ENCODE data around the gene EPHA8. TPM values are rescaled to one million over a fixed set of nuclear protein-coding genes. Genes with fewer than 3 reads are reported as not detected.

Gene EPHA8
- total RNA-seq, 2 donors from 2014 or later, result 0.05 to 4.1 TPM

- no peak for DNase-seq (ENCODE audit: low spot score)
- Histone ChIP-seq H3K27ac (no peak overlapping the region), H3K4me3 (no peak overlapping the region), H3K36me3 (peaks cover 12 to 16% of the 10 kb centered on the region in 2 donors), H3K9me3 (no peaks in the 10 kb centered on the region), H3K27me3 (replicated peaks; ENCODE audit: insufficient read depth) (no peaks in the 10 kb centered on the region), H3K4me1 (replicated peaks) (no peaks in the 10 kb centered on the region)
- TF ChIP-seq CTCF (IDR thresholded peaks at IDR 0.05) (no peak), POLR2A (IDR thresholded peaks at IDR 0.05) (no peak), POLR2AphosphoS5 (IDR thresholded peaks at IDR 0.05) (no peak)
- WGBS, result 94% methylated on average over 9 of the region's 9 CpGs
- intact Hi-C loops (cut with DNase I), result no loop called here
Measured at GRCh38 chr1:22520871-22521270, 42.4 kb upstream of the EPHA8 start.

- DNase-seq (ENCODE audit: low spot score), result no peak
- no peak overlapping the region for H3K27ac ChIP-seq
- WGBS, result 99% methylated on average over 4 of the region's 4 CpGs
- intact Hi-C loops (cut with DNase I), result no loop called here
- no peaks in the 10 kb centered on the region for H3K9me3 ChIP-seq
- no peaks in the 10 kb centered on the region for H3K4me1 ChIP-seq (replicated peaks)
- no peak overlapping the region for H3K4me3 ChIP-seq
- peaks cover 12 to 16% of the 10 kb centered on the region in 2 donors for H3K36me3 ChIP-seq
- H3K27me3 ChIP-seq (replicated peaks; ENCODE audit: insufficient read depth), result no peaks in the 10 kb centered on the region
- TF ChIP-seq POLR2AphosphoS5 (IDR thresholded peaks at IDR 0.05) (no peak), CTCF (IDR thresholded peaks at IDR 0.05) (no peak), POLR2A (IDR thresholded peaks at IDR 0.05) (no peak)
Measured at GRCh38 chr1:22521692-22522091, 41.6 kb upstream of the EPHA8 start.

GRCh38 chr1:22522221-22522743, 41.0 kb upstream of the EPHA8 start:
- Histone ChIP-seq H3K4me1 (replicated peaks) (no peaks in the 10 kb centered on the region), H3K27me3 (replicated peaks; ENCODE audit: insufficient read depth) (no peaks in the 10 kb centered on the region), H3K4me3 (no peak overlapping the region), H3K36me3 (peaks cover 12 to 15% of the 10 kb centered on the region in 2 donors), H3K27ac (no peak overlapping the region), H3K9me3 (no peaks in the 10 kb centered on the region)
- intact Hi-C loops (cut with DNase I), result no loop called here
- 97% methylated on average over 7 of the region's 7 CpGs for WGBS
- no peak for DNase-seq (ENCODE audit: low spot score)
- TF ChIP-seq POLR2A (IDR thresholded peaks at IDR 0.05) (no peak), CTCF (IDR thresholded peaks at IDR 0.05) (no peak), POLR2AphosphoS5 (IDR thresholded peaks at IDR 0.05) (no peak)

GRCh38 chr1:22524481-22524880, 38.8 kb upstream of the EPHA8 start:
- DNase-seq (ENCODE audit: low spot score), result no peak
- no peaks in the 10 kb centered on the region for H3K9me3 ChIP-seq
- 77% methylated on average over 5 of the region's 5 CpGs for WGBS
- H3K27ac ChIP-seq, result no peak overlapping the region
- TF ChIP-seq CTCF (IDR thresholded peaks at IDR 0.05) (no peak), POLR2AphosphoS5 (IDR thresholded peaks at IDR 0.05) (no peak), POLR2A (IDR thresholded peaks at IDR 0.05) (no peak)
- intact Hi-C loops (cut with DNase I), result no loop called here
- no peaks in the 10 kb centered on the region for H3K27me3 ChIP-seq (replicated peaks; ENCODE audit: insufficient read depth)
- H3K36me3 ChIP-seq, result peaks cover 12 to 13% of the 10 kb centered on the region in 2 donors
- no peak overlapping the region for H3K4me3 ChIP-seq
- no peaks in the 10 kb centered on the region for H3K4me1 ChIP-seq (replicated peaks)

GRCh38 chr1:22525211-22525610, 38.1 kb upstream of the EPHA8 start:
- DNase-seq (ENCODE audit: low spot score), result no peak
- TF ChIP-seq POLR2AphosphoS5 (IDR thresholded peaks at IDR 0.05) (no peak), CTCF (IDR thresholded peaks at IDR 0.05) (no peak), POLR2A (IDR thresholded peaks at IDR 0.05) (no peak)
- Histone ChIP-seq H3K4me3 (no peak overlapping the region), H3K27ac (no peak overlapping the region), H3K27me3 (replicated peaks; ENCODE audit: insufficient read depth) (no peaks in the 10 kb centered on the region), H3K9me3 (no peaks in the 10 kb centered on the region), H3K36me3 (peaks cover 7 to 8% of the 10 kb centered on the region in 2 donors), H3K4me1 (replicated peaks) (no peaks in the 10 kb centered on the region)
- 94% methylated on average over 3 of the region's 3 CpGs for WGBS
- intact Hi-C loops (cut with DNase I), result no loop called here
